SHP77 (cell line): ENCODE results near the gene IER2.
"Not testable (repeated sequence)": the region's sequence is repeated elsewhere in the genome, so short reads cannot be mapped to it uniquely, and the experiment has no call there.

Source experiments
- DNase-seq, 2 experiments: peaks; one replicate each; lab custom pipeline; 2025; lab: John Stamatoyannopoulos, UW

Gene IER2

DNA sequence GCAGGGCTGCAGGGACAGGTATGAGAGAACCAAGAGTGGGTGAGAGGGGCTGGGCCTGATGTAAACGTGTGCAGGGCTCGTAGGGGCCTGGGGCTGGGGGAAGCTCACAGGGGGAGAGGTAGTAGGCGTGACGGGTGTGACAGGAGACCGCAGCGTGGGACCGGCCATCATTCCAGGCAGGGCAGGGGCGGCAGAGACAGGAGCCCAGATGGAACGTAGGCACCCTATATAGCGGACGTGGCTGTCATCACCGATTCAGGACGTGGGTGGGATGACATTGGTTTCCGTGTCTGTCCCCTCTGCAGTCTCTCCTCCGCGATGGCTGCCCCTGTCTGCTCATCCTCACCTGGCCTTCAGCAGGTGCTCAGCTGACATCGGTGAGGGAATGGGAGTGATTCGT is 48.4 kb downstream of the IER2 start:
- no peak for DNase-seq

- DNase-seq, result not testable (repeated sequence)
Observed at GRCh38 chr19:13202112-13202511, 51.9 kb downstream of the IER2 start.
